ENCODE data around the gene NUP98.

The NUP98 gene

DNA sequence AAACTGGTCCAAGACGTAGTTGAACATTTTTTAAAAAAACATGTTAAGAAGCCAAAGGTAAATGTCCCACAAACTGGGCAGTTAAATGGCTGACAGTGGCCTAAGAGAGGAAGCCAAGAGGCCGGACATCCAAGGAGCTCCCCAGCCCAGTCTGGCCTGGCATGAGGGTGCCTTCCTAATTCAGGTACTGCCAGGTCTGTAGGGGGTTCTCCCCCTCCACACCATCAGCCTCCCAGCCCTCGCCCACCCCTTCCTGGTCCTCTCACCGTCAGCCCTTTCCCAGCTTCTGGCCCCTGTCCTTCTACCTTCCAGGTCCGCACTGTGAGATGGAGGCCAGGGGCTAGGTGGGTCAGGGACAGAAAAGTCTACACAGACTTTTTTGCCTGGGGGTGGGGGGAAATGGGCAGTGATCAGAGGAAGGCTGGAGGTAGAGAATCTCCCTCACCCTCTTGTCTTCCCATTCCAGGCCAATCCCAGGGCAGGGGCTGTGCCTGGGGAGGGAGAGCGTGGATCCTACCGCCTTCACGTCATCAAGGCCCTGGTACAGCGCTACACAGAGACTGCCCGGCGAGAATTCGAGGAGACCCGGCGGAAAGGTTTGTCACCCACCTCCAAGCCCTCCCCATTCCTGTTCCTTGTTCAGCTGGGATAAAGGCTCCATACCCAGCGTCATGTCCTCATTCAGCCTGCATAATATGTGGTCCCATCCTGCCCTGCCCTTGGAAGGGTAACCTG is 161.5 kb downstream of the NUP98 start:
- DNase-seq = no peak

DNA sequence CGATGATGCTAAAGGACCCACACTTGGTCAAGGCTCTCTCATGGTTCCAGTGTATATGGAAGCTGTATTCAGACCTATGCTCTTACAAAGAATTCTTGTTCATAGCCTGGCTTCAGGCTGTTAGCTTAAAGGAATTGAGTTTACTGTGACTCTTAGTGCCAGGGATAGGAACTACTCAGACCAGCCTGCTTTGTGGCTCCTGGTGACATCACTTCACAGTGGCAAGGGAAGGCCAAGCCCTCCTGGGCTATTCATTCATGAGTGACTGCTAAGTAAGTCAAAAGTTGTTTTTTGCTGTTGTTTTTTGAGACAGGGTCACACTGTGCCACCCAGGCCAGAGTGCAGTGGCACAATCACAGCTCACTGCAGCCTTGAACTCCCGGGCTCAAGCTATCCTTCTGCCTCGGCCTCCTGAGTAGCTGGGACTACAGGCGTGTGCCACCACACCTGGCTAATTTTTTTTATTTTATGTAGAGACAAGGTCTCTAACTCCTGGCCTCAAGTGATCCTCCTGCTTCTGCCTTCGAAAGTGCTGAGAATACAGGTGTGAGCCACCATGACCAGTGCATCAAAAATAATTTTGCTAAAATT is 165.2 kb downstream of the NUP98 start:
- no peak for DNase-seq

DNA sequence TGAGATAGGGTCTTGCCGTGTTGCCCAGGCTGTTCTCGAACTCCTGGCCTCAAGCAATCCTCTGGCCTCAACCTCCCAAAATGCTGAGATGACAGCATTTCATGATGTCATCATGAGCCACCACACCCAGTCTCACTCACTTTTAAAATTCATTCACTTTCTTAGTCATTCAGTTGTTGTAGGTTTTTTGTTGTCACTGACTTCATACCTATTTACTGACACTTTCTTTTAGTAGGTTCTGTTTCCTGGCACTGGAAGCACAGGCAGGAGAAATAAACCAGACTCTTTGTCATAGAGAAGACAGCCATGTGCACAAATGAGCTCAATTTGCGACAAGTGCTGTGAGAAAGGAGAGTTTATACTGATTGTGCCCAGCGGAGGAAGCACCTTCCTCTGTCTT is 166.0 kb downstream of the NUP98 start:
- DNase-seq = no peak

DNA sequence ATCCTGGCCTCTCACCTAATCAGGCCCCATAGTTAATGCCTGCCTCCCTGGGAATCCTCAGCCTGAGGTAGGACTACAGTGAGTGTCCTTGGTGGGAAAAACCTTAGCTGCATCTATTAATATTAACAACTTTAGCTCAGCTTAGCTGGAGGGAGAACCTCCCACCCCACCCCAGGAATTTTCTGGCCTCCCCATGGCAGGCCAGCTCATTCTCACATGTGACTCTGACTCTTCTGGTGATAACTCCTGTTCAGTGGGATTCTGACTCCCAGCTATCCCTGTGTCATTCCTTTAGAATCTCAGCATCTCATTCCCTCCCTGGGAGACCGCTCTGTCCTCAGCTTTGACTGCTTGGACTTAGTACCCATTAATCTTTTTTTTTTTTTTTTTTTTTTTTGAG is 170.1 kb downstream of the NUP98 start:
- no peak for DNase-seq

DNA sequence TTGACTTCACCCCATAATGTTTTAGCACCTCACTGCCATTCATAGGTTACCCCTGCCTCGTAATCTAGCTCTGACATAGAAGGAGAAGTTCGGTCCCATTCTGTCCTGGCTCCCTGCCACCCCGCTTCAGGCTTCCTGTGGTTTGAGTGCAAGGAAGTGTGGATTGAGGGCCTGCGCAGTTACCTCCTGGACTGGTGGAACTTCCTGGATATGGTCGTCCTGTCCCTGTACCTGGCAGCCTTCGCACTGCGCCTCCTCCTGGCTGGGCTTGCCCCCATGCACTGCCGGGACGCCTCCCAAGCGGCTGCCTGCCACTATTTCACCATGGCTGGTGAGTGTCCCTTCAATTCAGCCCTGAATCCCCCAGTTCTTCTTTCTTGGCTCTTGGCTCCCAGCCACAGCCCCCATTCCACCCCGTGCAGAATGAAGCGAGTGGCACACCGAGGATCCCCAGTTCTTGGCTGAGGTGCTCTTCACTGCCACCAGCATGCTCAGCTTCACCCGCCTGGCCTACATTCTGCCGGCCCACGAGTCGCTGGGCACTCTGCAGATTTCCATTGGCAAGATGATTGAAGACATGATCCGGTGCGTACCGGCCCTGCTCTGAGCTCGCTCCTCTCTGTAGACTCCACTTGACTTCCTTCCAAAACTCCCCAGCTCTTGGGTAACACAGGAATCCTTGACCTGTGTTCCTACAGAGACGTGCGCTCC is 170.9 kb downstream of the NUP98 start:
- DNase-seq = no peak
